HG03460 (cell line): Measurements from ENCODE around the gene CDH23.

ENCODE experiments used
- ATAC-seq: cut with Tn5 transposase; IDR thresholded peaks from one replicate; pipeline ENCODE4 v1.9.1; 2021; ENCODE audit not compliant: unreplicated experiment

The CDH23 gene

GRCh38 chr10:71437537-71438092 is 40.9 kb downstream of the CDH23 start:
- ATAC-seq: no peak

- no peak for ATAC-seq
Observed at GRCh38 chr10:71438761-71439160, 42.0 kb downstream of the CDH23 start.

GRCh38 chr10:71439670-71440425 is 43.1 kb downstream of the CDH23 start:
- ATAC-seq: no peak

- ATAC-seq: no peak
Observed at GRCh38 chr10:71440506-71441035, 43.9 kb downstream of the CDH23 start.

- ATAC-seq: no peak
Observed at GRCh38 chr10:71442000-71442399, 45.3 kb downstream of the CDH23 start.

- ATAC-seq: no peak
Observed at GRCh38 chr10:71442859-71443570, 46.3 kb downstream of the CDH23 start.

GRCh38 chr10:71443676-71444075 is 47.0 kb downstream of the CDH23 start:
- no peak for ATAC-seq

GRCh38 chr10:71444284-71445054 is 47.7 kb downstream of the CDH23 start:
- no peak for ATAC-seq

- no peak for ATAC-seq
Observed at GRCh38 chr10:71447676-71448075, 51.0 kb downstream of the CDH23 start.

- ATAC-seq: no peak
Observed at GRCh38 chr10:71448146-71448545, 51.4 kb downstream of the CDH23 start.

- ATAC-seq: no peak
Observed at GRCh38 chr10:71449026-71449425, 52.3 kb downstream of the CDH23 start.

GRCh38 chr10:71451754-71452153 is 55.0 kb downstream of the CDH23 start:
- ATAC-seq: no peak

- ATAC-seq: no peak
Observed at GRCh38 chr10:71453186-71453585, 56.5 kb downstream of the CDH23 start.

GRCh38 chr10:71454347-71454746 is 57.6 kb downstream of the CDH23 start:
- ATAC-seq: no peak

GRCh38 chr10:71455035-71455434 is 58.3 kb downstream of the CDH23 start:
- ATAC-seq: no peak

- no peak for ATAC-seq
Observed at GRCh38 chr10:71456631-71457030, 59.9 kb downstream of the CDH23 start.

GRCh38 chr10:71457908-71458307 is 61.2 kb downstream of the CDH23 start:
- no peak for ATAC-seq

- ATAC-seq: no peak
Observed at GRCh38 chr10:71458387-71458786, 61.7 kb downstream of the CDH23 start.

GRCh38 chr10:71459513-71459912 is 62.8 kb downstream of the CDH23 start:
- no peak for ATAC-seq

- no peak for ATAC-seq
Observed at GRCh38 chr10:71460615-71461014, 63.9 kb downstream of the CDH23 start.

- ATAC-seq: no peak
Observed at GRCh38 chr10:71461457-71461856, 64.7 kb downstream of the CDH23 start.
